Peyer's patch (tissue), 4 donors: ENCODE data around the gene NKX1-2. TPM values are rescaled to one million over a fixed set of nuclear protein-coding genes. Genes with fewer than 3 reads are reported as not detected.
"Not testable (repeated sequence)": the region's sequence is repeated elsewhere in the genome, so short reads cannot be mapped to it uniquely, and the experiment has no call there.

ENCODE experiments used
- DNase-seq, 3 donors: peaks; one replicate each; pipeline ENCODE4 v3.0.0-alpha.2; 2017 to 2019
- H3K27ac ChIP-seq, 4 donors: fragments of 200-600 bp; sonication (generic); one replicate each; pipeline ENCODE4 v1.5.1; 2016 to 2019
- H3K27me3 ChIP-seq, 2 donors: fragments of 200-600 bp; sonication (generic); one replicate each; pipeline ENCODE4 v1.5.1; 2019
- H3K36me3 ChIP-seq, 3 donors: fragments of 200-600 bp; sonication (generic); one replicate each; pipeline ENCODE4 v1.5.1; 2016 to 2019
- H3K4me1 ChIP-seq, 4 donors: fragments of 200-600 bp; sonication (generic); one replicate each; pipeline ENCODE4 v1.5.1; 2016 to 2019
- H3K4me3 ChIP-seq, 4 donors: fragments of 200-600 bp; sonication (generic); 1 replicate in 3 of 4; 2 replicates in 1 of 4; pipeline ENCODE4 v1.5.1; 2016 to 2019; ENCODE audit warnings: mild to moderate bottlenecking in 1 of 4
- H3K9me3 ChIP-seq, 4 donors: fragments of 200-600 bp; sonication (generic); one replicate each; pipeline ENCODE4 v1.5.1; 2016 to 2019; ENCODE audit warnings: mild to moderate bottlenecking in 1 of 4
- POLR2A ChIP-seq, 2 donors: fragments of 450-650 bp; IDR thresholded peaks; one replicate each; pipeline ENCODE4 v1.5.1; 2017; ENCODE audit warnings: antibody characterized with exemption in 2 of 2, mild to moderate bottlenecking in 2 of 2, moderate library complexity in 2 of 2
- total RNA-seq, 4 donors: library from RNA; depleted of rRNA; stranded (reverse); fragments of >200 nt; gene quantifications; one replicate each; pipeline ENCODE4 v1.1.0, GENCODE V29; 2016
- TF ChIP-seq, protein P1 (sequence below), 6 experiments: fragments of 450-650 bp in 4 of 6; fragments of 200-600 bp in 2 of 6; sonication (generic) in 1 of 6; IDR thresholded peaks; one replicate each; pipeline ENCODE4 v1.5.1; 2017 to 2019; ENCODE audit warnings: antibody characterized with exemption in 6 of 6, mild to moderate bottlenecking in 3 of 6, moderate library complexity in 1 of 6

Gene NKX1-2
- total RNA-seq, 4 donors from 2014 or later: not detected

GRCh38 chr10:124448696-124449169, 1.1 kb downstream of the NKX1-2 start:
- Histone ChIP-seq H3K4me3 (no peak overlapping the region), H3K27ac (no peak overlapping the region), H3K4me1 (peaks cover 0 to 33% (median 8%) of the 10 kb centered on the region in 4 donors), H3K9me3 (no peaks in the 10 kb centered on the region), H3K36me3 (no peaks in the 10 kb centered on the region), H3K27me3 (peaks cover 0 to 38% of the 10 kb centered on the region in 2 donors)
- TF ChIP-seq, protein P1, sequence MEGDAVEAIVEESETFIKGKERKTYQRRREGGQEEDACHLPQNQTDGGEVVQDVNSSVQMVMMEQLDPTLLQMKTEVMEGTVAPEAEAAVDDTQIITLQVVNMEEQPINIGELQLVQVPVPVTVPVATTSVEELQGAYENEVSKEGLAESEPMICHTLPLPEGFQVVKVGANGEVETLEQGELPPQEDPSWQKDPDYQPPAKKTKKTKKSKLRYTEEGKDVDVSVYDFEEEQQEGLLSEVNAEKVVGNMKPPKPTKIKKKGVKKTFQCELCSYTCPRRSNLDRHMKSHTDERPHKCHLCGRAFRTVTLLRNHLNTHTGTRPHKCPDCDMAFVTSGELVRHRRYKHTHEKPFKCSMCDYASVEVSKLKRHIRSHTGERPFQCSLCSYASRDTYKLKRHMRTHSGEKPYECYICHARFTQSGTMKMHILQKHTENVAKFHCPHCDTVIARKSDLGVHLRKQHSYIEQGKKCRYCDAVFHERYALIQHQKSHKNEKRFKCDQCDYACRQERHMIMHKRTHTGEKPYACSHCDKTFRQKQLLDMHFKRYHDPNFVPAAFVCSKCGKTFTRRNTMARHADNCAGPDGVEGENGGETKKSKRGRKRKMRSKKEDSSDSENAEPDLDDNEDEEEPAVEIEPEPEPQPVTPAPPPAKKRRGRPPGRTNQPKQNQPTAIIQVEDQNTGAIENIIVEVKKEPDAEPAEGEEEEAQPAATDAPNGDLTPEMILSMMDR (IDR thresholded peaks at IDR 0.05): no peak
- no peak for TF ChIP-seq POLR2A (IDR thresholded peaks at IDR 0.05)
- no peak for DNase-seq

- Histone ChIP-seq H3K4me3 (peak overlapping the region in 3 of 4 donors; percentile 14 to 54 (median 50)), H3K27ac (no peak overlapping the region), H3K27me3 (peaks cover 0 to 38% of the 10 kb centered on the region in 2 donors), H3K9me3 (no peaks in the 10 kb centered on the region), H3K4me1 (peaks cover 0 to 33% (median 8%) of the 10 kb centered on the region in 4 donors), H3K36me3 (no peaks in the 10 kb centered on the region)
- no peak for TF ChIP-seq POLR2A (IDR thresholded peaks at IDR 0.05)
- TF ChIP-seq, protein P1 (IDR thresholded peaks at IDR 0.05): no peak
- peak in 2 of 3 donors; percentile 56 to 61 for DNase-seq
These were observed 1.9 kb downstream of the NKX1-2 start for GRCh38 chr10:124447751-124448466.

DNA sequence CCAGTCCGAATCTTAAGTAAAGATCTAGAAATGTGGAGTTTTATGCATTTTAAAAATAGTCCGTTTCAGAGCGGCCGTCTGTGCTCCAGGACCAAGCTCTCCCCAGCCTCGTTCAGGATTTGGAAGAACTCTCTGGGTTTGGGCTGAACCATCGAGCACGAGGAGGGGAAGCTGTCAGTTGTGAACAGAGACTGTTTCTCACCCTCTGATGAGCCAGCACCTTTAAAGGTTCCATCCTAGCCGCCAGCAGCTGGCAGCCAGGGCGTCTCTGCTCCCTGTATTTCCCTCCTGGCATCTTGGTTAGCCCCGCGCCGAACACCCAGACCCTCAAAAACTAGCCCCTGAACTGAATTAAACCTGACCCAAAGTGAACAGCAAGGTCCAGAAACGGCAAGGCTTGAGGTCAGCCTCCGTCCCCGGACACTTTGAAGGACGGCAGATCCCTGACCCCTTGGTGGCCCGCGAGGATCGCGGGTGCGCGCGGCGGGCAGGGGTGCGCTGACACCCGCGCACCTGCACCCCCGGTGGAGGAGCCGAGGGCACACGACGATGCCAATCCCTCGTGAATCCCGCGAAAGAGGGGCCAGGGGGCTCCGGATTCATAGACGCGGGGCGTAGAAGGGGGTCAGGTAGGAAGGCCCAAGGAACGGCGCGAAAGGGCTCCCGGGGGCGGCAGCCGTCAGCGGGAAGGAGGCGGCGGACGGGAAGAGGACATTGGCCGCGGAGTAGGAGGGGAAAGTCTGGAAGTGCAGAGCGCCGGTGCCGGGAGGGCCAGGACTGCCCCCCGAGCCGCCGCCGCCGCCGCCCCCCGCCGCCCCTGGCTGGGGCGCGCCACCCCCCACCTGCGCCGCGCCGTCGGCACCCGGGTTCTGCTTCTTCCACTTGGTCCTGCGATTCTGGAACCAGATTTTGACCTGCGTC, 2.7 kb downstream of the NKX1-2 start:
- DNase-seq: no peak
- Histone ChIP-seq H3K27ac (no peak overlapping the region), H3K4me3 (peak overlapping the region in 2 of 4 donors; percentile 50 to 54), H3K36me3 (no peaks in the 10 kb centered on the region), H3K9me3 (no peaks in the 10 kb centered on the region), H3K4me1 (peaks cover 0 to 33% (median 8%) of the 10 kb centered on the region in 4 donors), H3K27me3 (peaks cover 0 to 38% of the 10 kb centered on the region in 2 donors)
- TF ChIP-seq, protein P1 (IDR thresholded peaks at IDR 0.05): no peak
- TF ChIP-seq POLR2A (IDR thresholded peaks at IDR 0.05): no peak

- H3K36me3 ChIP-seq, H3K4me3 ChIP-seq, H3K4me1 ChIP-seq, H3K27ac ChIP-seq, H3K9me3 ChIP-seq, DNase-seq, H3K27me3 ChIP-seq: not testable (repeated sequence)
These were observed 8.1 kb downstream of the NKX1-2 start for GRCh38 chr10:124441694-124442093.

- Histone ChIP-seq H3K4me3 (no peak overlapping the region), H3K27ac (no peak overlapping the region), H3K27me3 (no peaks in the 10 kb centered on the region), H3K36me3 (no peaks in the 10 kb centered on the region), H3K9me3 (no peaks in the 10 kb centered on the region), H3K4me1 (peaks cover 0 to 4% (median 0%) of the 10 kb centered on the region in 4 donors)
- DNase-seq: no peak
- TF ChIP-seq, protein P1 (IDR thresholded peaks at IDR 0.05): no peak
- no peak for TF ChIP-seq POLR2A (IDR thresholded peaks at IDR 0.05)
These were observed 13.6 kb downstream of the NKX1-2 start for GRCh38 chr10:124436191-124436638.

GRCh38 chr10:124435683-124436082, 14.2 kb downstream of the NKX1-2 start:
- not testable (repeated sequence) for H3K9me3 ChIP-seq, H3K27ac ChIP-seq, H3K4me1 ChIP-seq, H3K4me3 ChIP-seq, DNase-seq, H3K36me3 ChIP-seq, H3K27me3 ChIP-seq
